ENCODE measurements around the gene TNFSF10. TPM values are rescaled to one million over a fixed set of nuclear protein-coding genes. Genes with fewer than 3 reads are reported as not detected.
"Not testable (repeated sequence)": the region's sequence is repeated elsewhere in the genome, so short reads cannot be mapped to it uniquely, and the experiment has no call there.

TNFSF10 gene
- 10 to 100 TPM; 38.7 to 72.0 (median 47.7) TPM for polyA plus RNA-seq (ENCODE audit: insufficient read length in 4 of 4)

DNA sequence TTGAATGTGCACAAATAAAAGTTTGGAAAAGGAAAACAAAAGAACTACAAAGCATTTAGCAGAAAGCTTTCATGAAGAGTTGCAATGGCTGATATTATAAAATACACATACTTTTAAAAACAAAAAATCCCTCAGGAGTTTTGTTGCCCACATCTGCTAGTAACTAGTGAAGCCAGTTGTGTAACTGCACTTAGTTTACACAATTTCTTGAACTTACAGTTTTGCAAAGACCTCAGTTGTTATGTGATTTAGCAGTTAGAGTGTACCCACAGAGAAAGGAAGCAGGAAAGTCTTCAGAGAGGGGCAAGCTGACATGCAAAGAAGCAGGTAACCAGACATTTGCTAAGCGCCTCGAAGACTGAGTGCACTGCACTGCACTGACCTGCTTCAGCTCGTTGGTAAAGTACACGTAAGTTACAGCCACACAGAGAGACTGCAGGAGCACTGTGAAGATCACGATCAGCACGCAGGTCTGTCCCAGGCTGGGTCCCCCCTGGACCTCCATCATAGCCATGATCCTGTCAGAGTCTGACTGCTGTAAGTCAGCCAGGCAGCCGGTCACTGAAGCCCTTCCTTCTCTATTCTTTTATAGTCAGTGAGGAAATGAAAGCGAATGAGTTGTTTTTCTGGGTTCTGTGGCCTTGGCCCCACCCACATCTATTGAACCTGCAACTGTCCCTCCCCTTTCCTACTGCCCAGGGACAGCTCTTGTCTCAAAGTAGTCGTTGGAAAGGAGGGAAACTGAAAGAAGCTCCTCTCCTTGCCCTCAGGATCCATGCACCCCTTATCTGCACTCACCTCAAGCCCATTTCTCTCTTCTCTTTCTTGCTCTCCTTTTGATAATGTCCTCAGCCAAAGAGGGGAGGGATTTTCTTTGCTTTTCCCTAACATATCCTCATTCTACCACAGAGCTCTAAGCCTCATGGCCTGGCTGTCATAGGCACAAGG lies at the start of gene TNFSF10:
Gene TNFSF10 (minus strand): TSS at position 560 of the 948 bp plus-strand sequence. CDS start 46 bp downstream, at position 514.
- DNase-seq (ENCODE audit: low read depth in 4 of 4, low spot score in 3 of 4): peak in 1 of 4 donors; percentile 17

- DNase-seq (ENCODE audit: low read depth in 4 of 4, low spot score in 3 of 4): no peak
Measured at GRCh38 chr3:172569128-172570008, 46.1 kb upstream of the TNFSF10 start.

DNA sequence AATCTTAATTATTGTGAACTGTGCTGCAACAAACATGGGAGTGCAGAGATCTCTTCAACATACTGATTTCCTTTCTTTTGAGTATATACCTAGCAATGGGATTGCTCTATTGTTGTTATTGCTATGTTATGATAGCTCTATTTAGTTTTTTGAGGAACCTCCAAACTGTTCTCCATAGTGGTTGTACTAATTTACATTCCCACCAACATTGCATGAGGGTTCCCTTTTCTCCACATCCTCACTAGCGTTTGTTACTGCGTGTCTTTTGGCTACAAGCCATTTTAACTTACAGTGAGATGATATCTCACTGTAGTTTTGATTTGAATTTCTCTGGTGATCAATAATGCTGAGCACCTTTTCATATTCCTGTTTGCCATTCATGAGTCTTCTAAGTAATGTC lies 45.5 kb upstream of the TNFSF10 start:
- DNase-seq (ENCODE audit: low read depth in 4 of 4, low spot score in 3 of 4): no peak

DNA sequence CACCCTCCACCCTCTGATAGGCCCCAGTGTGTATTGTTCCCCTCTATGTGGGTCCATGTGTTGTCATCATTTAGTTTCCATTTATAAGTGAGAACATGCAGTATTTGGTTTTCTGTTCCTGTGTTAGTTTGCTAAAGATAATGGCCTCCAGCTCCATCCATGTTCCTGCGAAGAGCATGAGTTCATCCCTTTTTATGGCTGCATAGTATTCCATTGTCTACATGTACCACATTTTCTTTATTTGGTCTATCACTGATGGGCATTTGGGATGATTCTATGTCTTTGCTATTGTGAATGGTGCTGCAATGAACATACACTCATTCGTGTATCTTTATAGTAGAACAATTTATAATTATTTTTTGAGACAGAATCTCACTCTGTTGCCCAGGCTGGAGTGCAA lies 43.6 kb upstream of the TNFSF10 start:
- not testable (repeated sequence) for DNase-seq (ENCODE audit: low read depth in 4 of 4, low spot score in 3 of 4)

- peak in 1 of 4 donors; percentile 28 for DNase-seq (ENCODE audit: low read depth in 4 of 4, low spot score in 3 of 4)
Measured at GRCh38 chr3:172564499-172564898, 41.3 kb upstream of the TNFSF10 start.

- peak in 3 of 4 donors; percentile 13 to 59 (median 35) for DNase-seq (ENCODE audit: low read depth in 4 of 4, low spot score in 3 of 4)
Measured at GRCh38 chr3:172562871-172563865, 39.9 kb upstream of the TNFSF10 start.

GRCh38 chr3:172561897-172562640 lies 38.8 kb upstream of the TNFSF10 start:
- DNase-seq (ENCODE audit: low read depth in 4 of 4, low spot score in 3 of 4): no peak

- no peak for DNase-seq (ENCODE audit: low read depth in 4 of 4, low spot score in 3 of 4)
Measured at GRCh38 chr3:172560586-172560985, 37.4 kb upstream of the TNFSF10 start.

DNA sequence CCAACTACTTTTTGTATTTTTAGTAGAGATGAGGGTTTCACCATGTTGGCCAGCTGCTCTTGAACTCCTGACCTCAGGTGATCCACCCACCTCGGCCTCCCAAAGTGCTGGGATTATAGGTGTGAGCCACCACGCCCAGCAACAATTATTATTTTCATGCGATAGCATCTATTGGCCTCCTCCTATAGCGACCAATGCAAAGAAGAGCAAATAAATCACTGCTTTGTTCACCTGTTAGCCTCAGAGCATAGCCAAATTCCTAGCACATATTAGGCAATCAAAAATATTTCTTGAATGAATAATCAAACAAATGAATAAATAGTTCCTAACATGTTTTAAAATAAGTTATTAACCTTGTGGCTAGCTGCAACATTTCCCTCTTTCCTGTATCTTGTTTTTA lies 36.8 kb upstream of the TNFSF10 start:
- DNase-seq (ENCODE audit: low read depth in 4 of 4, low spot score in 3 of 4): no peak

- no peak for DNase-seq (ENCODE audit: low read depth in 4 of 4, low spot score in 3 of 4)
Measured at GRCh38 chr3:172559020-172559419, 35.8 kb upstream of the TNFSF10 start.

GRCh38 chr3:172557515-172558220 lies 34.4 kb upstream of the TNFSF10 start:
- no peak for DNase-seq (ENCODE audit: low read depth in 4 of 4, low spot score in 3 of 4)

- DNase-seq (ENCODE audit: low read depth in 4 of 4, low spot score in 3 of 4): no peak
Measured at GRCh38 chr3:172553526-172554252, 30.5 kb upstream of the TNFSF10 start.

- no peak for DNase-seq (ENCODE audit: low read depth in 4 of 4, low spot score in 3 of 4)
Measured at GRCh38 chr3:172552607-172553006, 29.4 kb upstream of the TNFSF10 start.

GRCh38 chr3:172551874-172552273 lies 28.6 kb upstream of the TNFSF10 start:
- DNase-seq (ENCODE audit: low read depth in 4 of 4, low spot score in 3 of 4): no peak

DNA sequence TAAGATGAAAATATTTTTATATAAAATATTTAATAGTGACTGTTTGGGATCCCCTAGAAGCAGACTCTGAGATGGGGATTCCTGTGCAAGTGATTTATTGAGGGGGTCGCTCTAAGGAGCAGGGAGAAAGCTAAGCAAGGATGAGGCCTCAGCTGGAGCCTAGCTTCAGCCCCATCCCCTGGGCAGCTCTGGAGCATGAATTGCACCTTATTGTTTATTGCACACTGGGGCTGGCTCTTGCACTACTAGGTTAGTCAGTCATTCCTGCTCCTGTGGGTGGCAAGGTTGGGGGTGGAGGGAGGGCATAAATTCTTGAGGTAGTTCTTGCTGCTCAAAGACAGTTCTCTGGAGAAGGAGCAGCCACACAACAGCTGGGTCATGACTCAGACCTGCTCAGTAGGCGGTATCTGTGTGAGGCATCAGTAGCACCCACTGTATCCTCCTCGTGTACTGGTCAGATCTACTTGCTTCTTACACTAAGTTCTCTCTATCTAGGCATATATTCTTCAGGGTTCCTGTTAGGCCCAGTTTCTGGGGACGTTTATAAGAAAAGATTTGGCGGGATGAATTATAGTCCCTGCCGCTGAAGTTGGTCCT lies 27.2 kb upstream of the TNFSF10 start:
- no peak for DNase-seq (ENCODE audit: low read depth in 4 of 4, low spot score in 3 of 4)

DNA sequence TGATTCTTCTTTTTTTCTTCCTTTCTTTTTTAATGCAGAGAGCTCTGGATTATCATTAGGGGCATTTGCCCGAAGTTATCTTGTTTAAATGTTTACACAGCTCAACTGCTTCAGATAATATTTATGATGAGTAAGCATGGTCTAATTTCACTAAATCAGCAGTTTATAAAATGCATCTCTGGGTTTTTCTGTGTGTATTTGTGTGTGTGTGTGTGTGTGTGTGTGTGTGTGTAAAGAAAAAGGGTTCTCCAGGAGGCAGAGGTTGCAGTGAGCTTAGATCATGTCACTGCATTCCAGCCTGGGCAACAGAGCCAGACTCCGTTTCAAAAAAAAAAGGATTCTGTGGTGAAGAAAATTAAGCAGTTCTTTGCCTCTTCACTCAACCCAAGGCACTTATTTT lies 25.9 kb upstream of the TNFSF10 start:
- DNase-seq (ENCODE audit: low read depth in 4 of 4, low spot score in 3 of 4): no peak

DNA sequence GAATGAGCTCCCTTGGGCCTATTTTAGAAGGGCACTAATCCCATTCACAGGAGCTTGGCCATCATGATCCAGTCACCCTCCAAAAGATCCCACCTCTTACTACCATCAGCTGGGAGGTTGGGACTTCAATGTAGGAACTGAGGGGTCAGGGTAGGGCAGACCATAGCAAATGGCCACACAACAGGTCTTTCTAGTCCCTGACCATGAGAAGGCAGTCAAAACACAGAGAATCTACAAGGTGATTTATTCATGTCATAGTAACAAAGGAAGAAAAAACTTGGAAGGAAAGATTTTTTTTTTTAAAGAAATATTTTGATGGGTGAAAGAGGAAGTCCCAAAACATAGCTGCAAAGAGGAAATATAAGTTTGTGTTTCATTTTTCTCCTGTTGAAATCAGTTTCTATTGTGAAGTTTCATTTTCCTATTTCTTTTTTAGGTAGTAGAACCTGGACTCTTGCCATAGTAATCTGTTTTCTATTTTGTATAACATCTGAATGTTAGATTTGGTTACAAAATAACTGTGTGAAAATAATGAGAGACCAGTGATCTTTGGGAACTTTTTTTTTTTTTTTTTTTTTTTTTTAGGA lies 23.5 kb upstream of the TNFSF10 start:
- no peak for DNase-seq (ENCODE audit: low read depth in 4 of 4, low spot score in 3 of 4)
